HepG2 (cell line): ENCODE results near the gene ASF1B. TPM values are rescaled to one million over a fixed set of nuclear protein-coding genes. Genes with fewer than 3 reads are reported as not detected.

Experiments
- ATAC-seq: fragments of 200-7000 bp; cut with Tn5 transposase; 3 replicates; pipeline ENCODE4 v1.9.1; 2020; ENCODE audit warnings: mild to moderate bottlenecking, moderate library complexity
- BruUV-seq: library from RNA; stranded (reverse); fragments of 400-500 nt; replicated peaks from 2 replicates; lab custom pipeline; 2021; lab: Mats Ljungman, UMichigan
- CTCF ChIA-PET: fragments of 300-600 bp; formaldehyde crosslinking; extraction: SDS; loops from one replicate; lab custom pipeline; 2021; ENCODE audit warnings: low total read pairs, inconsistent platforms, low intra/inter-chr PET ratio; lab: Yijun Ruan, JAX
- POLR2A ChIA-PET: fragments of 350-600 bp; sonication (Branson Sonifier 250); formaldehyde crosslinking; loops from one replicate; lab custom pipeline; 2020; ENCODE audit warnings: antibody characterized with exemption, inconsistent platforms; lab: Yijun Ruan, JAX
- DNase-seq: peaks from one replicate; pipeline ENCODE4 v3.0.0-alpha.2; 2015; ENCODE audit warnings: low spot score
- FAIRE-seq: peaks from 3 replicates; lab custom pipeline; 2011; peaks lifted over from hg19 to GRCh38; lab: Jason Lieb, UNC
- H2AFZ ChIP-seq: one replicate; pipeline ENCODE4 v1.6.1; 2011; ENCODE audit warnings: low read length, inconsistent platforms
- H3K27ac ChIP-seq: fragments of 300-600 bp; 3 replicates; pipeline ENCODE4 v1.8.0; 2011; ENCODE audit warnings: mixed run types, mild to moderate bottlenecking, mixed read lengths, low read length, inconsistent platforms; ENCODE audit not compliant: insufficient read depth; ENCODE audit errors: extremely low read length
- H3K27me3 ChIP-seq, 2 experiments: fragments of 200-600 bp in 1 of 2; 2 replicates in 1 of 2; 3 replicates in 1 of 2; pipeline versions ENCODE4 v1.6.0 to v1.8.0; 2011; ENCODE audit warnings: low read length in 2 of 2, mild to moderate bottlenecking in 2 of 2, moderate library complexity in 2 of 2, inconsistent platforms in 1 of 2; ENCODE audit not compliant: insufficient read depth in 2 of 2, control insufficient read depth in 1 of 2
- H3K36me3 ChIP-seq, 2 experiments: fragments of 200-600 bp in 1 of 2; replicated peaks in 1 of 2; 2 replicates in 1 of 2; 3 replicates in 1 of 2; pipeline versions ENCODE4 v1.5.1 to v1.8.0; 2011; ENCODE audit warnings: low read length in 2 of 2, inconsistent platforms in 1 of 2; ENCODE audit not compliant: insufficient read depth in 2 of 2, control insufficient read depth in 1 of 2
- H3K4me1 ChIP-seq: 2 replicates; pipeline ENCODE4 v1.5.1; 2012; ENCODE audit warnings: low read length, inconsistent platforms; ENCODE audit not compliant: insufficient read depth
- H3K4me2 ChIP-seq: 2 replicates; pipeline ENCODE4 v1.6.0; 2011; ENCODE audit warnings: low read depth, low read length, inconsistent platforms
- H3K4me3 ChIP-seq, 3 experiments: fragments of 200-600 bp in 1 of 3; sonication (generic), shearing (Covaris generic) in 1 of 3; replicated peaks in 1 of 3; 2 replicates each; pipeline ENCODE4 v1.5.1; 2011 to 2016; ENCODE audit warnings: low read length in 3 of 3, inconsistent platforms in 2 of 3, low read depth in 2 of 3, mild to moderate bottlenecking in 2 of 3, control low read depth in 1 of 3, mixed read lengths in 1 of 3; ENCODE audit not compliant: insufficient read depth in 1 of 3
- H3K79me2 ChIP-seq: one replicate; pipeline ENCODE4 v1.6.1; 2011; ENCODE audit warnings: low read length, inconsistent platforms; ENCODE audit not compliant: insufficient read depth
- H3K9ac ChIP-seq: 2 replicates; pipeline ENCODE4 v1.6.0; 2011; ENCODE audit warnings: mild to moderate bottlenecking, low read depth, low read length, inconsistent platforms; ENCODE audit not compliant: insufficient read depth
- H3K9me3 ChIP-seq: 2 replicates; pipeline ENCODE4 v1.5.1; 2012; ENCODE audit warnings: mild to moderate bottlenecking, low read length
- H4K20me1 ChIP-seq: 2 replicates; pipeline ENCODE4 v1.6.0; 2011; ENCODE audit warnings: inconsistent platforms, mild to moderate bottlenecking, low read length, moderate library complexity; ENCODE audit not compliant: insufficient read depth
- ERF ChIP-seq: IDR thresholded peaks from 2 replicates; pipeline ENCODE4 v1.6.1; 2018; ENCODE audit warnings: missing biosample characterization, missing genetic modification reagents
- SP4 ChIP-seq: sonication (generic); formaldehyde crosslinking; IDR thresholded peaks from 2 replicates; pipeline ENCODE4 v1.8.1; 2023; ENCODE audit warnings: mild to moderate bottlenecking, missing genetic modification reagents
- ZNF263 ChIP-seq: sonication (generic); formaldehyde crosslinking; IDR thresholded peaks from 2 replicates; pipeline ENCODE4 v1.4.0; 2020; ENCODE audit warnings: missing genetic modification reagents
- ZNF556 ChIP-seq: sonication (generic); formaldehyde crosslinking; IDR thresholded peaks from 2 replicates; pipeline ENCODE4 v1.4.0; 2020; ENCODE audit warnings: mild to moderate bottlenecking, missing genetic modification reagents, borderline replicate concordance
- ZSCAN30 ChIP-seq: sonication (generic); formaldehyde crosslinking; IDR thresholded peaks from 2 replicates; pipeline ENCODE4 v1.5.0; 2020; ENCODE audit warnings: mild to moderate bottlenecking, missing genetic modification reagents
- WGBS: methylation state at CpG from one replicate; pipeline ENCODE4 v1.1.6; 2017; ENCODE audit warnings: low lambda C conversion rate; 5-methylcytosine and 5-hydroxymethylcytosine counted together
- in situ Hi-C: cut with HindIII; loops from 2 replicates; pipeline ENCODE4 v1.10.0; 2017; ENCODE audit warnings: low pct_unique_long_range_greater_than_20kb; ENCODE audit not compliant: extremely low pct_ligation_motif_present
- intact Hi-C: fragments of 100-400 bp; cut with micrococcal nuclease; formaldehyde crosslinking; loops from one replicate; pipeline ENCODE4 v1.10.0; 2022; ENCODE audit not compliant: unreplicated experiment
- polyA plus RNA-seq, 8 experiments: library from polyadenylated mRNA; depleted of rRNA in 3 of 8; stranded (reverse) in 7 of 8; unstranded in 1 of 8; fragments of >200 nt; fragmentation: Illumina TruSeq in 4 of 8; extraction: Trizol in 4 of 8; gene quantifications; 2 replicates each; pipeline versions ENCODE4 v1.2.1 to v1.2.3, GENCODE V29; 2011 to 2016; ENCODE audit warnings: low read depth in 4 of 8, missing spikeins in 1 of 8, mixed read lengths in 1 of 8; ENCODE audit not compliant: insufficient read depth in 1 of 8
- total RNA-seq, 5 experiments: library from RNA; depleted of rRNA; stranded (reverse); fragments of >200 nt; fragmentation: Illumina TruSeq; extraction: Trizol; gene quantifications; 2 replicates each; pipeline ENCODE4 v1.2.3, GENCODE V29; 2016; ENCODE audit warnings: low read depth in 1 of 5
- TF ChIP-seq, protein P1 (sequence below): sonication (generic); formaldehyde crosslinking; IDR thresholded peaks from 2 replicates; pipeline ENCODE4 v1.4.0; 2020; ENCODE audit warnings: missing genetic modification reagents
- TF ChIP-seq, protein P2 (sequence below): sonication (generic); formaldehyde crosslinking; conservative IDR thresholded peaks from 2 replicates; pipeline ENCODE4 v1.4.0; 2020; ENCODE audit warnings: missing genetic modification reagents
- TF ChIP-seq, protein P3 (sequence below): sonication (generic); formaldehyde crosslinking; IDR thresholded peaks from 2 replicates; pipeline ENCODE4 v1.9.0; 2022; ENCODE audit warnings: missing genetic modification reagents, mild to moderate bottlenecking, borderline replicate concordance
- TF ChIP-seq, protein P4 (sequence below): IDR thresholded peaks from 2 replicates; pipeline ENCODE4 v1.6.1; 2016; ENCODE audit warnings: mild to moderate bottlenecking

Gene ASF1B
- total and polyA plus RNA-seq, 2 of the 13 experiments (the other 11 are each of a cell fraction or from before 2014, with no cell fraction given), result 18.2 to 24.8 TPM

DNA sequence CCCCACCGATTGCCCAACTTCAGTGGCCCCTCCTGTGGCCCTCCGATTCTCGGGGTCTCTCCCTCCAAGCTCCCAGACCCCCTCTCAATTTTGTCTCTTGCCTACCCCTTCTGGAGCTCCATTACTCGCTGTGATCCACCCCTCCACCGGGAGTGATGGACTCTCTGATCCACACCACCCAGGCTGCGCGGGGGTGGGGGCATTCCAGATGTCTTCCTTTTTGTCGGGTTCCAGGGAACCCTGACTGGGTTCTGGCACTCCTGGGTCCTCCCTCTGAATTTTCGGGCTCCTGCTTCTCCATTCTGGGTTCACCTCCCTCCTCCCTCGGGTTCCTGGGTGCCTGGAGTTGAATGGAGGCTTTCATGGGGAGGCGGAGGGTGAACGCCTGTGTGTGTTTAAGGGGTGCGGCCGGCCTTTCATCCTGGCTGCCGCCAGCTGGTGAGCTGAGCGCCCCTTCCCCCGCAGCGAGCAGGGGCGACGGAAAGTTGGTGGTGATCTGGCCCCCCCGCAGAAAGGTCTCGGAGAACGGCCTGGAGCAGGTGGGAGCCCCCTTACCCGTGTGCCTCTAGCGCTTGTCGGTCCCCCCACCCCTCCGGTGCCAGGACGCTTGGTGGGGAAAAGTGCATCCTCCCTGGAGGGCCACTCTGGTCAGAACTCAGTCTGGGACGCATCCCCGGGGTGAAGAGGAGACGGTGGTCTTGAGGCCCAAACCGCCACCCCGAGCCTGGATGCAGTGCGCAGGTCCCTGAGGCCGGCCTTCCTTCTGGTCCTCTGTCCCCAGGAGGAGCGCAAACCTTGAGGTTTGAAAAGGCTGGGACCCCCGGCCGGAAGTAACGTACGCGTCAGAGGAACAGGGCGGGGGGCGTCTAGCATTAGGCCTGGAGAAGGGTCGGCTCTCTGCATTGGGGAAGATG lies 62.2 kb downstream of the ASF1B start:
- ChIA-PET CTCF (interaction anchor here (0.8 to 4.7 kb wide), 7 partner anchors 13 to 193 kb away, joined by 3 to 79 read pairs (median 5); no protein-coding TSS in a partner anchor), POLR2A (interaction anchor here (1.1 to 5.2 kb wide), 7 partner anchors 13 to 201 kb away, joined by 3 to 62 read pairs (median 5); partner anchors contain the start of genes ASF1B, IL27RA, PALM3 and RFX1)
- no TSS peak for BruUV-seq
- WGBS, result 0% methylated on average over 14 of the region's 44 CpGs
- no peak for DNase-seq
- peak overlapping the region; percentile 63 for H3K27ac ChIP-seq
- no peak for FAIRE-seq
- no peaks in the 10 kb centered on the region for H3K9me3 ChIP-seq
- intact Hi-C loops (loop anchor here (5.0 kb wide), 1 partner anchor 67 kb away; the partner anchor contains the start of gene RFX1), in situ Hi-C loops (loop anchor here (5.0 to 25.0 kb wide), 2 partner anchors 192 to 312 kb away; partner anchors contain the start of genes C19orf53 and MRI1)
- no peaks in the 10 kb centered on the region; a peak in 1 of 5 replicates for H3K27me3 ChIP-seq
- H4K20me1 ChIP-seq, result no peaks in the 10 kb centered on the region
- no peaks in the 10 kb centered on the region for H3K36me3 ChIP-seq
- peaks cover 8% of the 10 kb centered on the region for H3K4me1 ChIP-seq
- H3K4me2 ChIP-seq, result peak overlapping the region; percentile 98
- peak; percentile 1; the same call in 1 of the 3 replicates for ATAC-seq
- peak overlapping the region; percentile 71 for H3K9ac ChIP-seq
- H2AFZ ChIP-seq, result no peak overlapping the region
- H3K4me3 ChIP-seq, result peak overlapping the region; percentile 76 to 94 (median 80)
- H3K79me2 ChIP-seq, result peaks cover 3% of the 10 kb centered on the region
- TF ChIP-seq SP4 (CRISPR knock-in tag) (0 out of 2 replicates have a peak, but pooled peaks have one; percentile 28), ZNF263 (peak; percentile 38; the same call in 1 of the 2 replicates), ZNF556 (CRISPR knock-in tag) (no peak), ERF (CRISPR knock-in tag) (no peak), ZSCAN30 (CRISPR knock-in tag) (no peak)
- TF ChIP-seq, protein P1, sequence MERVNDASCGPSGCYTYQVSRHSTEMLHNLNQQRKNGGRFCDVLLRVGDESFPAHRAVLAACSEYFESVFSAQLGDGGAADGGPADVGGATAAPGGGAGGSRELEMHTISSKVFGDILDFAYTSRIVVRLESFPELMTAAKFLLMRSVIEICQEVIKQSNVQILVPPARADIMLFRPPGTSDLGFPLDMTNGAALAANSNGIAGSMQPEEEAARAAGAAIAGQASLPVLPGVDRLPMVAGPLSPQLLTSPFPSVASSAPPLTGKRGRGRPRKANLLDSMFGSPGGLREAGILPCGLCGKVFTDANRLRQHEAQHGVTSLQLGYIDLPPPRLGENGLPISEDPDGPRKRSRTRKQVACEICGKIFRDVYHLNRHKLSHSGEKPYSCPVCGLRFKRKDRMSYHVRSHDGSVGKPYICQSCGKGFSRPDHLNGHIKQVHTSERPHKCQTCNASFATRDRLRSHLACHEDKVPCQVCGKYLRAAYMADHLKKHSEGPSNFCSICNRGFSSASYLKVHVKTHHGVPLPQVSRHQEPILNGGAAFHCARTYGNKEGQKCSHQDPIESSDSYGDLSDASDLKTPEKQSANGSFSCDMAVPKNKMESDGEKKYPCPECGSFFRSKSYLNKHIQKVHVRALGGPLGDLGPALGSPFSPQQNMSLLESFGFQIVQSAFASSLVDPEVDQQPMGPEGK (CRISPR knock-in tag), result peak; percentile 90
- TF ChIP-seq, protein P2, sequence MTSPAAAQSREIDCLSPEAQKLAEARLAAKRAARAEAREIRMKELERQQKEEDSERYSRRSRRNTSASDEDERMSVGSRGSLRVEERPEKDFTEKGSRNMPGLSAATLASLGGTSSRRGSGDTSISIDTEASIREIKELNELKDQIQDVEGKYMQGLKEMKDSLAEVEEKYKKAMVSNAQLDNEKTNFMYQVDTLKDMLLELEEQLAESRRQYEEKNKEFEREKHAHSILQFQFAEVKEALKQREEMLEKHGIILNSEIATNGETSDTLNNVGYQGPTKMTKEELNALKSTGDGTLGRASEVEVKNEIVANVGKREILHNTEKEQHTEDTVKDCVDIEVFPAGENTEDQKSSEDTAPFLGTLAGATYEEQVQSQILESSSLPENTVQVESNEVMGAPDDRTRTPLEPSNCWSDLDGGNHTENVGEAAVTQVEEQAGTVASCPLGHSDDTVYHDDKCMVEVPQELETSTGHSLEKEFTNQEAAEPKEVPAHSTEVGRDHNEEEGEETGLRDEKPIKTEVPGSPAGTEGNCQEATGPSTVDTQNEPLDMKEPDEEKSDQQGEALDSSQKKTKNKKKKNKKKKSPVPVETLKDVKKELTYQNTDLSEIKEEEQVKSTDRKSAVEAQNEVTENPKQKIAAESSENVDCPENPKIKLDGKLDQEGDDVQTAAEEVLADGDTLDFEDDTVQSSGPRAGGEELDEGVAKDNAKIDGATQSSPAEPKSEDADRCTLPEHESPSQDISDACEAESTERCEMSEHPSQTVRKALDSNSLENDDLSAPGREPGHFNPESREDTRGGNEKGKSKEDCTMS (CRISPR knock-in tag), result no peak
- TF ChIP-seq, protein P3, sequence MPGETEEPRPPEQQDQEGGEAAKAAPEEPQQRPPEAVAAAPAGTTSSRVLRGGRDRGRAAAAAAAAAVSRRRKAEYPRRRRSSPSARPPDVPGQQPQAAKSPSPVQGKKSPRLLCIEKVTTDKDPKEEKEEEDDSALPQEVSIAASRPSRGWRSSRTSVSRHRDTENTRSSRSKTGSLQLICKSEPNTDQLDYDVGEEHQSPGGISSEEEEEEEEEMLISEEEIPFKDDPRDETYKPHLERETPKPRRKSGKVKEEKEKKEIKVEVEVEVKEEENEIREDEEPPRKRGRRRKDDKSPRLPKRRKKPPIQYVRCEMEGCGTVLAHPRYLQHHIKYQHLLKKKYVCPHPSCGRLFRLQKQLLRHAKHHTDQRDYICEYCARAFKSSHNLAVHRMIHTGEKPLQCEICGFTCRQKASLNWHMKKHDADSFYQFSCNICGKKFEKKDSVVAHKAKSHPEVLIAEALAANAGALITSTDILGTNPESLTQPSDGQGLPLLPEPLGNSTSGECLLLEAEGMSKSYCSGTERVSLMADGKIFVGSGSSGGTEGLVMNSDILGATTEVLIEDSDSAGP (CRISPR knock-in tag), result peak; percentile 29; the same call in 1 of the 2 replicates
- TF ChIP-seq, protein P4, sequence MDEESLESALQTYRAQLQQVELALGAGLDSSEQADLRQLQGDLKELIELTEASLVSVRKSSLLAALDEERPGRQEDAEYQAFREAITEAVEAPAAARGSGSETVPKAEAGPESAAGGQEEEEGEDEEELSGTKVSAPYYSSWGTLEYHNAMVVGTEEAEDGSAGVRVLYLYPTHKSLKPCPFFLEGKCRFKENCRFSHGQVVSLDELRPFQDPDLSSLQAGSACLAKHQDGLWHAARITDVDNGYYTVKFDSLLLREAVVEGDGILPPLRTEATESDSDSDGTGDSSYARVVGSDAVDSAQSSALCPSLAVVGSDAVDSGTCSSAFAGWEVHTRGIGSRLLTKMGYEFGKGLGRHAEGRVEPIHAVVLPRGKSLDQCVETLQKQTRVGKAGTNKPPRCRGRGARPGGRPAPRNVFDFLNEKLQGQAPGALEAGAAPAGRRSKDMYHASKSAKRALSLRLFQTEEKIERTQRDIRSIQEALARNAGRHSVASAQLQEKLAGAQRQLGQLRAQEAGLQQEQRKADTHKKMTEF (CRISPR knock-in tag), result no peak
